Loucy (cell line): ENCODE measurements around the gene WBP11.

Experiments used
- H2AFZ ChIP-seq: fragments of 200-600 bp; sonication (generic); 2 replicates; pipeline ENCODE4 v1.6.0; 2016; ENCODE audit warnings: antibody characterized with exemption, mild to moderate bottlenecking, low read length, moderate library complexity
- H3F3A ChIP-seq: fragments of 200-600 bp; 2 replicates; pipeline ENCODE4 v1.6.0; 2016; ENCODE audit warnings: antibody characterized with exemption, low read depth, mild to moderate bottlenecking
- H3K27me3 ChIP-seq: fragments of 200-600 bp; sonication (generic); 2 replicates; pipeline ENCODE4 v1.6.1; 2014; ENCODE audit warnings: low read length, mild to moderate bottlenecking; ENCODE audit not compliant: insufficient read depth, poor library complexity, severe bottlenecking
- H3K36me3 ChIP-seq: fragments of 200-600 bp; sonication (generic); 2 replicates; pipeline ENCODE4 v1.6.1; 2016; ENCODE audit warnings: low read length; ENCODE audit not compliant: insufficient read depth
- H3K4me1 ChIP-seq: fragments of 200-600 bp; sonication (generic); 2 replicates; pipeline ENCODE4 v1.5.1; 2014; ENCODE audit warnings: low read length, mild to moderate bottlenecking; ENCODE audit not compliant: insufficient read depth, poor library complexity, severe bottlenecking
- H3K4me2 ChIP-seq: fragments of 200-600 bp; sonication (generic); 2 replicates; pipeline ENCODE4 v1.6.0; 2014; ENCODE audit warnings: antibody characterized with exemption, low read length, low read depth, mild to moderate bottlenecking; ENCODE audit not compliant: poor library complexity, severe bottlenecking
- H3K4me3 ChIP-seq: fragments of 200-600 bp; sonication (generic); 2 replicates; pipeline ENCODE4 v1.5.1; 2014; ENCODE audit warnings: low read length, mild to moderate bottlenecking, mixed read lengths; ENCODE audit not compliant: poor library complexity, severe bottlenecking
- H3K79me2 ChIP-seq: fragments of 200-600 bp; sonication (generic); 2 replicates; pipeline ENCODE4 v1.6.1; 2014; ENCODE audit warnings: low read length; ENCODE audit not compliant: insufficient read depth
- H3K9ac ChIP-seq: fragments of 200-600 bp; sonication (generic); 2 replicates; pipeline ENCODE4 v1.6.0; 2014; ENCODE audit warnings: mild to moderate bottlenecking, low read depth, low read length, moderate library complexity; ENCODE audit not compliant: poor library complexity, severe bottlenecking
- H3K9me2 ChIP-seq: fragments of 200-600 bp; sonication (generic); replicated peaks from 2 replicates; pipeline ENCODE4 v1.6.1; 2016; ENCODE audit warnings: low read depth, low read length, mixed read lengths
- H3K9me3 ChIP-seq: fragments of 200-600 bp; sonication (generic); 2 replicates; pipeline ENCODE4 v1.6.1; 2014; ENCODE audit warnings: mild to moderate bottlenecking, antibody characterized with exemption, low read length, low read depth; ENCODE audit not compliant: insufficient read depth
- H4K20me1 ChIP-seq: fragments of 200-600 bp; sonication (generic); 2 replicates; pipeline ENCODE4 v1.6.0; 2014; ENCODE audit warnings: antibody characterized with exemption, low read length, mild to moderate bottlenecking; ENCODE audit not compliant: insufficient read depth, poor library complexity, severe bottlenecking
- CTCF ChIP-seq: fragments of 200-600 bp; sonication (generic); conservative IDR thresholded peaks from 2 replicates; pipeline ENCODE4 v1.5.1; 2014; ENCODE audit warnings: mild to moderate bottlenecking, antibody characterized with exemption, low read length
- EZH2phosphoT487 ChIP-seq: fragments of 200-600 bp; IDR thresholded peaks from 2 replicates; pipeline ENCODE4 v1.6.1; 2018; ENCODE audit warnings: antibody characterized with exemption, mild to moderate bottlenecking, moderate library complexity, borderline replicate concordance

WBP11 gene

GRCh38 chr12:14810953-14811483 is 7.7 kb upstream of the WBP11 start:
- H3K9me2 ChIP-seq, result no peaks in the 10 kb centered on the region
- H2AFZ ChIP-seq, result peak overlapping the region; percentile 22; the same call in 1 of the 2 replicates
- H3K9me3 ChIP-seq, result no peaks in the 10 kb centered on the region
- H3K27me3 ChIP-seq, result no peaks in the 10 kb centered on the region
- no peak overlapping the region for H3K9ac ChIP-seq
- H3K36me3 ChIP-seq, result no peaks in the 10 kb centered on the region
- no peaks in the 10 kb centered on the region for H4K20me1 ChIP-seq
- no peaks in the 10 kb centered on the region for H3F3A ChIP-seq
- TF ChIP-seq CTCF, result peak; percentile 58
- TF ChIP-seq EZH2phosphoT487, result no peak
- H3K4me3 ChIP-seq, result no peak overlapping the region
- no peaks in the 10 kb centered on the region for H3K79me2 ChIP-seq
- no peaks in the 10 kb centered on the region for H3K4me1 ChIP-seq
- H3K4me2 ChIP-seq, result no peak overlapping the region

GRCh38 chr12:14810167-14810952 is 7.1 kb upstream of the WBP11 start:
- Histone ChIP-seq H3F3A (no peaks in the 10 kb centered on the region), H3K9me3 (no peaks in the 10 kb centered on the region), H4K20me1 (no peaks in the 10 kb centered on the region), H3K36me3 (no peaks in the 10 kb centered on the region), H3K79me2 (no peaks in the 10 kb centered on the region), H3K4me3 (no peak overlapping the region), H3K4me2 (no peak overlapping the region), H3K4me1 (no peaks in the 10 kb centered on the region), H3K27me3 (no peaks in the 10 kb centered on the region), H3K9me2 (no peaks in the 10 kb centered on the region), H3K9ac (no peak overlapping the region), H2AFZ (peak overlapping the region; percentile 22; the same call in 1 of the 2 replicates)
- no peak for TF ChIP-seq EZH2phosphoT487
- no peak for TF ChIP-seq CTCF

DNA sequence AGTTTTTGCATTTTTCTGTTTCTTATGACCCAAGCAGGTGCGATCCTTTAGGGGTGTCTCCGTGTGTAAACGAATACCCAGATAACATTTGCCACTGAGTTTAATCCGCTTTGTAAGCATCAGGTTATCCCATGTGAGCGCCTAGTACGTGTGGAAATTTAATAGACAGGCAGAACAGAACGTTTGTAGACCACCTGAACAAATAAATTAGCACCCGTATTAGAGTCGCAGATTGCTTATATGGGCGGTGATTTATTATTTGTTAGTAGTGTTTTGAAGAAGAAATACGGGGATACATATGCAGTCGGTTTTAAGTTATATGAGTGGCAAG is 517 bp upstream of the WBP11 start:
- Histone ChIP-seq H3K9me3 (no peaks in the 10 kb centered on the region), H3K4me2 (peak overlapping the region; percentile 95), H3K9me2 (no peaks in the 10 kb centered on the region), H3K4me3 (peak overlapping the region; percentile 77), H3K36me3 (peaks cover 10% of the 10 kb centered on the region; the same call in 1 of the 2 replicates), H4K20me1 (peaks cover 38% of the 10 kb centered on the region), H3K27me3 (no peaks in the 10 kb centered on the region), H3F3A (no peaks in the 10 kb centered on the region), H3K79me2 (peaks cover 56% of the 10 kb centered on the region), H2AFZ (peak overlapping the region; percentile 89), H3K9ac (peak overlapping the region; percentile 92), H3K4me1 (peaks cover 39% of the 10 kb centered on the region)
- TF ChIP-seq EZH2phosphoT487, result no peak
- no peak for TF ChIP-seq CTCF
